Motor neuron (in vitro differentiated cells): ENCODE results near the gene KLF1. TPM values are rescaled to one million over a fixed set of nuclear protein-coding genes. Genes with fewer than 3 reads are reported as not detected.

ENCODE experiments used
- ATAC-seq, 8 experiments: fragments of 200-7000 bp; cut with Tn5 transposase; replicated peaks in 6 of 8; 2 replicates each; pipeline ENCODE4 v1.8.0; 2021; ENCODE audit warnings: mild to moderate bottlenecking in 8 of 8, moderate library complexity in 8 of 8
- H3K27ac ChIP-seq, 2 donors: fragments of 250-450 bp; sonication (Bioruptor Pico); 2 replicates each; pipeline ENCODE4 v1.9.0; 2021; ENCODE audit warnings: antibody characterized with exemption in 2 of 2, mild to moderate bottlenecking in 2 of 2, moderate library complexity in 1 of 2
- H3K4me1 ChIP-seq, 2 donors: fragments of 250-450 bp; sonication (Bioruptor Pico); replicated peaks in 1 of 2; 2 replicates each; pipeline ENCODE4 v1.6.1; 2021; ENCODE audit warnings: antibody characterized with exemption in 2 of 2, mild to moderate bottlenecking in 2 of 2, moderate library complexity in 1 of 2
- H3K4me3 ChIP-seq, 5 donors: fragments of 250-450 bp; sonication (Bioruptor Pico); 2 replicates each; pipeline ENCODE4 v1.9.0; 2021; ENCODE audit warnings: antibody characterized with exemption in 5 of 5, mild to moderate bottlenecking in 5 of 5, moderate library complexity in 4 of 5
- WGBS, 10 experiments: fragments of 450-650 bp; shearing (Covaris generic); methylation state at CpG; one replicate each; pipeline ENCODE4 v1.0.0; 2022; 5-methylcytosine and 5-hydroxymethylcytosine counted together
- in situ Hi-C, 9 experiments: fragments of 400-800 bp; cut with MboI; loops; one replicate each; pipeline ENCODE4 v1.15.0; 2021; ENCODE audit warnings: low sequenced_read_pairs in 9 of 9, low pct_unique_long_range_greater_than_20kb in 2 of 9; ENCODE audit not compliant: unreplicated experiment in 9 of 9
- total RNA-seq, 8 experiments: library from RNA; unstranded; fragments of 300-600 nt; gene quantifications; 2 replicates each; pipeline versions ENCODE4 v1.2.3 to v1.2.4, GENCODE V29; 2022

Gene KLF1
- total RNA-seq, 8 experiments from 2014 or later: 0.11 to 0.33 (median 0.21) TPM; not detected in 4

- in situ Hi-C loops: no loop called here
- 14 to 45% (median 29%) methylated on average over 1 to 8 of the region's 53 CpGs; no CpG with 5 or more reads in 3 of the 10 experiments for WGBS, 10 experiments
- no peak for ATAC-seq
- Histone ChIP-seq H3K4me1 (peaks cover 0 to 5% of the 10 kb centered on the region in 2 donors), H3K27ac (no peak overlapping the region), H3K4me3 (peak overlapping the region in 4 of 5 donors; percentile 12 to 15 (median 15))
These were observed 1.0 kb downstream of the KLF1 start for GRCh38 chr19:12885749-12886650.

GRCh38 chr19:12884926-12885748 lies 1.9 kb downstream of the KLF1 start:
- in situ Hi-C loops: no loop called here
- Histone ChIP-seq H3K4me1 (peaks cover 0 to 9% of the 10 kb centered on the region in 2 donors), H3K27ac (no peak overlapping the region), H3K4me3 (peak overlapping the region; percentile 9 to 15 (median 15))
- WGBS, 10 experiments: 0 to 100% (median 0%) methylated on average over 1 to 3 of the region's 73 CpGs; no CpG with 5 or more reads in 7 of the 10 experiments
- ATAC-seq: peak; percentile 8 to 47 (median 38)

GRCh38 chr19:12884627-12884925 lies 2.4 kb downstream of the KLF1 start:
- Histone ChIP-seq H3K4me1 (peaks cover 0 to 9% of the 10 kb centered on the region in 2 donors), H3K27ac (no peak overlapping the region), H3K4me3 (no peak overlapping the region)
- WGBS, 10 experiments: 53 to 80% (median 67%) methylated on average over 1 to 10 of the region's 12 CpGs; no CpG with 5 or more reads in 4 of the 10 experiments
- in situ Hi-C loops: no loop called here
- no peak for ATAC-seq

GRCh38 chr19:12884202-12884601 lies 2.8 kb downstream of the KLF1 start:
- H3K27ac ChIP-seq: no peak overlapping the region
- peaks cover 0 to 9% of the 10 kb centered on the region in 2 donors for H3K4me1 ChIP-seq
- no peak for ATAC-seq
- 40 to 100% (median 89%) methylated on average over 1 to 2 of the region's 3 CpGs; no CpG with 5 or more reads in 4 of the 10 experiments for WGBS, 10 experiments
- no peak overlapping the region for H3K4me3 ChIP-seq
- in situ Hi-C loops: no loop called here

GRCh38 chr19:12882589-12882988 lies 4.4 kb downstream of the KLF1 start:
- no peak overlapping the region for H3K27ac ChIP-seq
- WGBS, 10 experiments: 0 to 100% (median 79%) methylated on average over 1 to 3 of the region's 3 CpGs; no CpG with 5 or more reads in 3 of the 10 experiments
- peaks cover 0 to 9% of the 10 kb centered on the region in 2 donors for H3K4me1 ChIP-seq
- ATAC-seq: no peak
- in situ Hi-C loops: no loop called here
- H3K4me3 ChIP-seq: no peak overlapping the region

GRCh38 chr19:12881172-12881808 lies 5.7 kb downstream of the KLF1 start, which contains the start of gene DNASE2:
TSS of gene DNASE2 (minus strand) at chr19:12881449. CDS start at chr19:12881375, 74 bp downstream.
- ATAC-seq: peak; percentile 74 to 90 (median 81)
- Histone ChIP-seq H3K27ac (no peak within 1 kb of the TSS), H3K4me1 (peaks cover 0 to 9% of the 10 kb centered on the region in 2 donors), H3K4me3 (peak within 1 kb of the TSS; percentile 23 to 51 (median 35))
- in situ Hi-C loops: no loop called here
- WGBS, 10 experiments: 0 to 7% (median 0%) methylated on average over 2 to 14 of the region's 38 CpGs; no CpG with 5 or more reads in 3 of the 10 experiments

GRCh38 chr19:12880551-12881171 lies 6.3 kb downstream of the KLF1 start:
- in situ Hi-C loops: no loop called here

GRCh38 chr19:12875086-12875485 lies 11.9 kb downstream of the KLF1 start:
- Histone ChIP-seq H3K27ac (no peak overlapping the region), H3K4me1 (no peaks in the 10 kb centered on the region), H3K4me3 (no peak overlapping the region)
- 60 to 100% (median 90%) methylated on average over 1 to 5 of the region's 6 CpGs for WGBS, 10 experiments
- in situ Hi-C loops: no loop called here
- no peak for ATAC-seq

More at GRCh38 chr19:12880551-12881171, 6.3 kb downstream of the KLF1 start:
- WGBS, 10 experiments: 10 to 100% (median 29%) methylated on average over 1 to 11 of the region's 29 CpGs; no CpG with 5 or more reads in 3 of the 10 experiments
- no peak overlapping the region for H3K27ac ChIP-seq
- ATAC-seq: peak; percentile 28 to 64 (median 58)
- peak overlapping the region; percentile 23 to 51 (median 35) for H3K4me3 ChIP-seq
- H3K4me1 ChIP-seq: peaks cover 0 to 9% of the 10 kb centered on the region in 2 donors

- in situ Hi-C loops: no loop called here
- WGBS, 10 experiments: 87 to 100% (median 95%) methylated on average over 5 to 16 of the region's 86 CpGs; no CpG with 5 or more reads in 5 of the 10 experiments
- H3K4me1 ChIP-seq: no peaks in the 10 kb centered on the region
- peak in 5 of 8 experiments; percentile 13 to 35 (median 28) for ATAC-seq
- H3K4me3 ChIP-seq: no peak overlapping the region
- H3K27ac ChIP-seq: no peak overlapping the region
These were observed 12.9 kb downstream of the KLF1 start for GRCh38 chr19:12873891-12874745.

GRCh38 chr19:12872941-12873890 lies 13.8 kb downstream of the KLF1 start:
- in situ Hi-C loops: no loop called here
- peak in 7 of 8 experiments; percentile 9 to 81 (median 36) for ATAC-seq

GRCh38 chr19:12872255-12872654 lies 14.7 kb downstream of the KLF1 start:
- no peak overlapping the region for H3K4me3 ChIP-seq
- ATAC-seq: no peak
- no peaks in the 10 kb centered on the region for H3K4me1 ChIP-seq
- H3K27ac ChIP-seq: no peak overlapping the region
- in situ Hi-C loops: no loop called here
- WGBS, 10 experiments: 58 to 100% (median 97%) methylated on average over 1 to 4 of the region's 5 CpGs; no CpG with 5 or more reads in 3 of the 10 experiments

More at GRCh38 chr19:12872941-12873890, 13.8 kb downstream of the KLF1 start:
- Histone ChIP-seq H3K27ac (no peak overlapping the region), H3K4me3 (no peak overlapping the region), H3K4me1 (no peaks in the 10 kb centered on the region)
- WGBS, 10 experiments: 0 to 100% (median 92%) methylated on average over 1 to 9 of the region's 70 CpGs; no CpG with 5 or more reads in 3 of the 10 experiments
